ENCODE results near the gene MAP2.
"Not testable (repeated sequence)": the region's sequence is repeated elsewhere in the genome, so short reads cannot be mapped to it uniquely, and the experiment has no call there.

Gene MAP2

DNA sequence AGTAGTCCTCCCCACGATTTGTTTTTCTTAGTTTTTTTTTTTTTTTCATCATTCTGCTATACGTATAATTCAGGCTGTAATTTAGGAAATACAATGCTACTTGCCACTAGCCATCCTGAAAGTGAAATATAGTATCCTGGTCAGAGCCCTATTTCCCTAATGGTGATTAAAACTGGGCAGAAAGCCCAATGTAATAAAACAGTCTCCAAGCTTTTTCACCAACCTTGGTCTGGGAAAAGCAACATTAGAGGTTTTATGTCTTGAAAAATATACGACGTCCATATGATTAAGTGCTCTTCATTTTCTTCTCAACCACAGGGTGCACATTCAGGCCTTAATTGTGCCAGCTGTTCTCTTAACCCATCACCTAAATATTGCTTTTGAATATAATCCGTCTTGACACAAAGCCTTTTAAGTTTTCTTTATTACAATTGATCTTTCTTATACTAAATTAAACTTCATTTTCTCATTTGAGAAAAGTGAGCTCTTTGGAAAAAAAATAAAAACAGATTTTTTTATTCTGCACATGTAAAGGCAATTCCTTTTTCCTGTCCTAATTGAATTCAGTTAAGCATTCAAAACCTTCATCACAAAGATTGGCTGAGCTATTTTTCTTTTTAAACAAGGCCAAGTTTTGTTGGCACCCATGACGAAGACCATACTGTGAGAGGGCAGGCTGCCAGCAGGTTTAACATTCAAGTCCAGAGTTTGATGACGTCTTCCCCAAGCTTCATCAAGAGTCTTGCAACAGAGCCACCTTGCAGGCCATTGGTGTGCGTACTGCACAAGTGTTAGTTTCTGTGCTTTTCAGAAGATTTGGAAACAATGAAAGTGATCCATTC lies 52.7 kb downstream of the MAP2 start:
- DNase-seq, result no peak

DNA sequence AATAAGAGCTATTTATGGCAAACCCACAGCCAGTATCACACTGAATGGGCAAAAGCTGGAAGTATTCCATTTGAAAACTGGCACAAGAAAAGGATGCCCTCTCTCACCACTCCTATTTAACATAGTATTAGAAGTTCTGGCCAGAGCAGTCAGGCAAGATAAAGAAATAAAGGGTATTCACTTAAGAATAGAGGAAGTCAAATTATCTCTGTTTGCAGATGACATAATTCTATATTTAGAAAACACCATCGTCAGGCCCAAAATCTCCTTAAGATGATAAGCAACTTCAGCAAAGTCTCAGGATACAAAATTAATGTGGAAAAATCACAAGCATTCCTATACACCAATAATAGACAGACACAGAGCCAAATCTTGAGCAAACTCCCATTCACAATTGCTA lies 68.4 kb downstream of the MAP2 start:
- not testable (repeated sequence) for DNase-seq

GRCh38 chr2:209495068-209495620 lies 71.3 kb downstream of the MAP2 start:
- not testable (repeated sequence) for DNase-seq

DNA sequence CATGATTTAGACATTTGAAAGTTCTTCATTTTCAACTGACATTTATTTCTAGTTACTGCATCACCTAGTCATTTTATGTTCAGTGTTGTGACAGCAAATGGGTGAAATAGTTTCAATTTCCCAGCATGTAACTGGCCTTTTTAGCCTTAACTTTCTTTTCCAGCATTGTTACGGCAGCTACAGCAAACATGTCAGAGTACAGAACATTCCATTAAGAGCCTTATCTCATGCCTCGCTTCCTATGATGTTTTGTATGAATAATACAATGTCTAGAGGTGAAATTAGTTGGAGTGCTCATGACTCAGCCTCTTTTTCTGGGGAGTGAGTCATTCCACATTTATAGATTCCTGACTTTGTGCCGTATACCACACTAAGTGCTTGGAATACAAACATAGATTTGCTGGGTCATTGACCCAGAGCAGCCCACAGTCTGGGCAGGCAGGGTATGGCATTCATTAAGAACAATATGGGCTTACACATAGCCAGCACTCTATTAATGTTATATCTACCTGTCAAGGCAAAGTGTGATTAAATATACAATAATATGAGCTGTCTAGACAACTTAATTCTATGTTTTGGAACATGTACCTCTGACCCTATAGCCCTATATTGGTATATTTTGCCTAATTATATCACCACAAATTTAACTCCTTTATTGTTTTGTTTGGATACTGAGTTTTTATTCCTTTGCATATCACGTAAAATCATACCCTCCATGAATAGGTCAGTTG lies 72.2 kb downstream of the MAP2 start:
- no peak for DNase-seq

GRCh38 chr2:209496586-209496982 lies 72.7 kb downstream of the MAP2 start:
- DNase-seq, result no peak

DNA sequence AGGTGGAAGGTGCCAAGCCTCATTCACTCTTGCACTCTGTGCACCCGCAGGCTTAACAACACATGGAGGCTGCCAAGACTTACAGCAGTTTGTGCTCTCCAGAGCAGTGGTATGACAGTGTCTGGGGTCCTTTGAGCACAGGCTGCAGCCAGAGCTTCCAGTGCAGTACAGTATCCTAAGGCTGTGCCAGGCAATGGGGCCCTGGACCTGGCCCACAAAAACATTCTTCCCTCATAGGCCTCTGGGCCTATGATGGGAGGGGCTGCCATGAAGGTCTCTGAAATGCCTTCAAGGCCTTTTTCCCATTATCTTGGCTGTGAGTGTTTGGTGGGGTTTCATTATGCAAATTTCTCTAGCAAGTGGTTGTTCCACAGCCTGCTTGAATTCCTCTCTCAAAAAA lies 74.8 kb downstream of the MAP2 start:
- DNase-seq, result no peak

- DNase-seq, result no peak
These were observed 75.2 kb downstream of the MAP2 start for GRCh38 chr2:209499069-209499468.

GRCh38 chr2:209501579-209501978 lies 77.7 kb downstream of the MAP2 start:
- no peak for DNase-seq

GRCh38 chr2:209505410-209505809 lies 81.6 kb downstream of the MAP2 start:
- DNase-seq, result no peak

GRCh38 chr2:209508255-209508654 lies 84.4 kb downstream of the MAP2 start:
- no peak for DNase-seq

DNA sequence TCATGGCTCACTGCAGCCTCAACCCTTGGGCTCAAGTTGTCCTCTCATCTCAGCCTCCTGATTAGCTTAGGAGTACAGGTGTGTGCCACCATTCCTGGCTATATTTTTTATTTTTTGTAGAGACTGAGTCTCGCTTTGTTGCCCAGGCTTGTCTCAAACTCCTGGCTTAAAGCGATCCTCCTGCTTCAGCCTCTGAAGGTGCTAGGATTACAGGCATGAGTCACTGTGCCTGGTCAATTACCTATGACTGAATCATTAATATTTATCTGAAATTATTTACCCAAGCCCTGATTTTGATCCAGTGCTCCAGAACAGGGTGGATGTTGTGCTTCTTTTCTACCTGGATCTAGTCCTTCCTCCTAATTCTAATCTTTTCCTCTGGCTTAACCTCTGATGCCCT lies 87.8 kb downstream of the MAP2 start:
- no peak for DNase-seq

DNA sequence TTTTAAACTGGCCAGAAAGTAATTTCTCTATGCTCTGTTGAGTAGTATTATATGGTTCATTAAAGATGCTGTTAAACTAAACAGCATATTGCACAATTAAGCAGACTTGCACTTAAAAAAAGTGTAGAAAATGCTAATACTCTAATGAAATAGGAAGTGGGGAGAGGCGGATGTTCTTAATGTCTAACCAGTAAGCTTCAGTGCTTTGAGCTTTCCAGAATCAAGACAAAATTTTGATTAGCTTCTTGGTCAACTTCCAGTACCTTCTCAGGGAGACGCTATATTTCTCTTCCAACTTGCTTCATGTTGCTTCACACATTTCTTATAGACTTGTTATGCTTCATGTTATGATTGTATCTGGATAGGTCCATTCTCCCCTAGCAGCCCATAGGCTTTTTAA lies 89.1 kb downstream of the MAP2 start:
- DNase-seq, result no peak

GRCh38 chr2:209517436-209517835 lies 93.6 kb downstream of the MAP2 start:
- no peak for DNase-seq

DNA sequence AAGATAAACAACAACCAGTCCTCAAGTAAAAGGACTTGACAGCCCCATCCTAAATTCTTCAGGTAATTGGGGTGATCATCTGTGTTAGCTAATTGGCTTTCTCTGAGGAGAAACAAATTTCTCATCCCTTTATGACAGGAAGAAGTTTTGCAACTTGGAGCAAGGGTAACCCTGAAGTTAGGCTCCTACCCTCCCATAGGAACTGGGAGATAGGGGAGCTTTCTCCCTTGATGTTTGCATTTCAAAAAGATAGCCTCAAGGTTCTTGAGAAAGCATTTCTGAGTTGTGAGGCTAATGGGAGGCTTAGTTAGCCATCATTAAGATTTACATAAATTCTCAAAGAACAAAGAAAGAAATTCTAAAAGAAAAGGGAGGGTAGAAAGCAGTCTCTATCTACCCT lies 95.4 kb downstream of the MAP2 start:
- DNase-seq, result no peak

- DNase-seq, result no peak
These were observed 96.1 kb downstream of the MAP2 start for GRCh38 chr2:209519906-209520305.

DNA sequence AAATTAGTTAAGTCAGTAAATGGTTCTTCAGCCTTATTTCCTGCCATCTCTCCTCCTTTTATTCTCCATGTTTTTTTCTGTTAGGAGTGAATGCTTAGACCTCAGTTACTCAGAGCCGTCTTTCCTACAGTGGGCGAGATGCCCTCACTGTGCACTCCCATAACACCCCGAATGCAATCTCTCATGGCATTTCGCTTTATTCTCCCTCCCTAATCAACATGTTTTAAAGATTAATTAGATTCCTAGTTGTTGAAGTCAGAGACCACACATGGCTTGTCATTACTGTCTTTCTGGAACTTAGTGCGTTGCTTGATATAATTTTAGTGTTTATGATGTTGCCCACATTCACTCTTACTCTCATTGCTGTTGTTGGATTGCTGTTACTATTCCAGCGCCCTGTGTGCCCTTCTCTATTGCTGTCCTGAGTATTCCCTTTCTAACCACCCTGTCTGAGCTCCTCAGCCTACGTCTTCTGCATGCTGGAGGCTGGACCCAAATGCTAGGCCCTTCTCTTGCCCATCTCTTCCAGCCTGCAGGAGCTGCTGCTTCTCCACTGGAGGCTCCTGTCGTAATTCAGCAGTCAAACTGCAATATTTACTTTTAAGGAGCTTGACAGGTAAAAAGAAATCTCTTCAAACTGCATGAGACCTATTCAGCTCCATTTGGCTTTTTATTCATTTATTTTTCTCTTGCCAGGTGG lies 99.3 kb downstream of the MAP2 start:
- no peak for DNase-seq

- no peak for DNase-seq
These were observed 100.0 kb downstream of the MAP2 start for GRCh38 chr2:209523867-209524266.

DNA sequence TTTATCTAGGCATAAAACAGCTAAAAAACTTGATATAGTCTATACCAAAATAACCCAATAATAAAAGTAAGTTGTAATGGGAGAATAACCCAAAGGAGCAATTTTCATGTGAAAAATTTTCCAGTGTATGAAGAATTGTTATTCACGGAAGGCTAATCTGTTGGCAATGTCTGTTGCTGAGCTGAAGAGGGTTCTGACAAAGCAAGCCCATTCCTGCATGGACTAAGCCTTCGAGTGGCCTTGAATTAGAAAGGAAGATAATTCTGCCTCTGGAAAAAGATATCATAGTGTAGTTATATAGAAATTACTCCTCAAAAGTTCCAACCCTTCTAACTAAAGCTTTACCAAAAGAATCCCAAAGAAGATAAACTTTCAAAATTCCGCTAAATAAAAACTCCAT lies 101.5 kb downstream of the MAP2 start:
- no peak for DNase-seq

DNA sequence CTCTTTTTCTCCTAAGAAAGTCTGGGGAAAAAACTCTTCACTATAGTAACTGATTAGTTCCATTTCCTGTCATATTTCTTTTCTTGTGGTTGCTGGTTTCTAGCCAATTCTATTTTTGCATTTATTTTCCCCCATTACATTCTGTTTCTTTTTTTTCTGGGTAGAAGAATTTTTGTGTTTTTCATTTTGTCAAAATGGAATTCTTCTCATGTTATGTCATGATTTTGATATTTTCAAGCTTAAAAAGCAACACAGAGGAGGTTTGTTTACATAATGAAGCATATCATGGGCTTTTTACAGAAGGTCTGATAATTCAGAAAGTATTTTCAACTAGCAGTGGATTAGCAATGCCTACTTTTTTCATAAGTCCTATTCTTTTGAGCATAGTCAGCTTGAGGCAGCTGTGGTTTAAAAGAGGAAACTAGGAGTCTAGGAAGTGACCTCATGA lies 102.0 kb downstream of the MAP2 start:
- DNase-seq, result no peak

- no peak for DNase-seq
These were observed 102.7 kb downstream of the MAP2 start for GRCh38 chr2:209526561-209526960.

GRCh38 chr2:209529579-209529978 lies 105.7 kb downstream of the MAP2 start:
- no peak for DNase-seq

DNA sequence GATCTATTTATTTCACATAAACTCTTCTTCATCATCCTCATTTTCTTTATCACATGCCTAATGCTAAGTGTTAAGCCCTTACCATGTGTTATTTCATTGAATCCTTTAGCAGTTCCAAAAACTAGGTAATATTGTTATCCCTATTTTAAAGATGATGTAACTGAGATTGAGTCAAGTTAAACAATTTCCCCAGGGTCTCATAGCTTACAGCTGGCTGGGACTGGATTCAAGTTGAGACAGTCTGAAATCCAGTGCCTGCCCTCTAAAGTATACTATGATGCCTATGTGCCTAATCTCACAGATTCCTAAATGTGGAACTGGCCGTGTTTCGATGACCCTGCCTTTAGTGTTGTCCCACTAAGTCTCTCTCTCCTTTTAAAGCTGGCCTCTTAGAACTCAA lies 108.5 kb downstream of the MAP2 start:
- DNase-seq, result no peak

DNA sequence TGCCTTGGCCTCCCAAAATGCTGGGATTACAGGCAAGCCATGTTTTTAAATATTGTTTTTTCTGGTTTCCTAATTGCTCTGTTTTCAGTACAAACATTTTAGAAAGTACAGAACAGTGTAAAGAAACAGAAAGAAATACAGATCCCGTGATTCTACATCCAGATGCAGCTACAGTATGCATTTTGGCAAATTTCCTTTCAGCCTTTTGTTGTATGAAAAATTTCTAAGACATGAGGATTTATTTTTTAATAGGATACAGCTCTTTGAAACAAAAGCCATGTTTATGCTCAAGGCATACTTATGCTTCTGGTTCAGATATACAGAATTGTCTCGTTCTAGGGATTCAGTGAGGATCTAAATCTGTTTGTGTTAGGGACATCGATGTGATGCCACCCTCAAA lies 109.5 kb downstream of the MAP2 start:
- DNase-seq, result no peak
